Naive thymus-derived CD4-positive, alpha-beta T cell (primary cell): ENCODE results near the gene DGKI. TPM values are rescaled to one million over a fixed set of nuclear protein-coding genes. Genes with fewer than 3 reads are reported as not detected.

Experiments
- ATAC-seq: fragments of 150-1000 bp; cut with Tn5 transposase; 2 replicates; pipeline ENCODE4 v1.10.0; 2021; ENCODE audit warnings: mild to moderate bottlenecking, moderate library complexity
- CTCF ChIA-PET: fragments of 350-600 bp; sonication (Branson Sonifier 250); formaldehyde crosslinking; loops from one replicate; lab custom pipeline; 2021; ENCODE audit warnings: antibody characterized with exemption; lab: Charles Lee
- POLR2A ChIA-PET: fragments of 350-600 bp; sonication (Branson Sonifier 250); formaldehyde crosslinking; loops from one replicate; lab custom pipeline; 2021; ENCODE audit warnings: antibody characterized with exemption, inconsistent platforms; lab: Charles Lee
- DNase-seq, 9 donors: peaks; one replicate each; pipeline versions ENCODE4 v3.0.0 to v3.0.0-alpha.2; 2020 to 2022; ENCODE audit warnings: mixed read lengths in 1 of 9
- H3K27ac ChIP-seq: one replicate; pipeline ENCODE4 v1.7.0; 2013; ENCODE audit warnings: mild to moderate bottlenecking, low read depth, low read length, moderate library complexity
- H3K27me3 ChIP-seq, 2 donors: one replicate each; pipeline ENCODE4 v1.7.0; 2013; ENCODE audit warnings: low read length in 2 of 2, mild to moderate bottlenecking in 2 of 2, moderate library complexity in 2 of 2; ENCODE audit not compliant: control insufficient read depth in 2 of 2, insufficient read depth in 2 of 2
- H3K36me3 ChIP-seq, 3 experiments: 1 replicate in 2 of 3; 2 replicates in 1 of 3; pipeline ENCODE4 v1.7.0; 2013; ENCODE audit warnings: low read length in 3 of 3, mild to moderate bottlenecking in 3 of 3, moderate library complexity in 1 of 3; ENCODE audit not compliant: insufficient read depth in 3 of 3, control insufficient read depth in 2 of 3
- H3K4me1 ChIP-seq, 2 donors: one replicate each; pipeline ENCODE4 v1.7.0; 2013; ENCODE audit warnings: low read length in 2 of 2, mild to moderate bottlenecking in 2 of 2, moderate library complexity in 1 of 2; ENCODE audit not compliant: control insufficient read depth in 2 of 2, insufficient read depth in 2 of 2
- H3K4me3 ChIP-seq: 2 replicates; pipeline ENCODE4 v1.7.0; 2013; ENCODE audit warnings: mild to moderate bottlenecking, low read length
- H3K9me3 ChIP-seq, 3 experiments: 1 replicate in 2 of 3; 2 replicates in 1 of 3; pipeline ENCODE4 v1.7.0; 2013; ENCODE audit warnings: low read length in 3 of 3; ENCODE audit not compliant: control insufficient read depth in 2 of 3
- H3K27ac Mint-ChIP-seq, 9 donors: one replicate each; pipeline ENCODE4 v1.8.0; 2020 to 2022; ENCODE audit warnings: mixed read lengths in 9 of 9, mild to moderate bottlenecking in 8 of 9, moderate library complexity in 5 of 9, inconsistent platforms in 2 of 9
- H3K27me3 Mint-ChIP-seq, 5 donors: one replicate each; pipeline ENCODE4 v1.8.0; 2021 to 2022; ENCODE audit warnings: mixed read lengths in 5 of 5, mild to moderate bottlenecking in 1 of 5
- H3K36me3 Mint-ChIP-seq, 5 donors: one replicate each; pipeline ENCODE4 v1.8.0; 2020 to 2022; ENCODE audit warnings: mixed read lengths in 5 of 5, mild to moderate bottlenecking in 3 of 5, inconsistent platforms in 1 of 5
- H3K4me1 Mint-ChIP-seq, 7 donors: one replicate each; pipeline ENCODE4 v1.8.0; 2020 to 2022; ENCODE audit warnings: mixed read lengths in 7 of 7, mild to moderate bottlenecking in 3 of 7, inconsistent platforms in 1 of 7
- H3K4me3 Mint-ChIP-seq, 10 donors: one replicate each; pipeline ENCODE4 v1.8.0; 2020 to 2022; ENCODE audit warnings: mild to moderate bottlenecking in 10 of 10, mixed read lengths in 10 of 10, moderate library complexity in 6 of 10, inconsistent platforms in 2 of 10
- H3K9me3 Mint-ChIP-seq, 11 donors: one replicate each; pipeline ENCODE4 v1.8.0; 2020 to 2022; ENCODE audit warnings: mixed read lengths in 11 of 11, mild to moderate bottlenecking in 4 of 11, inconsistent platforms in 1 of 11, moderate library complexity in 1 of 11
- intact Hi-C, 2 donors: fragments of 100-400 bp; cut with micrococcal nuclease; formaldehyde crosslinking; loops; one replicate each; pipeline ENCODE4 v1.15.1; 2023
- polyA plus RNA-seq, 2 donors: library from polyadenylated mRNA; unstranded; fragments of 300-500 nt; fragmentation: Illumina TruSeq; gene quantifications; one replicate each; pipeline ENCODE4 v1.2.3, GENCODE V29; 2021
- total RNA-seq, 6 experiments: library from RNA in 5 of 6; stranded (reverse) in 5 of 6; gene quantifications; 1 replicate in 5 of 6; 2 replicates in 1 of 6; pipeline ENCODE4 v1.2.3 and lab custom pipeline; 2021 to 2026

The DGKI gene
- total and polyA plus RNA-seq, 7 experiments from 2014 or later = 1.3 TPM; not detected in 6

GRCh38 chr7:137789215-137789882 lies 57.4 kb downstream of the DGKI start:
- Mint-ChIP-seq H3K9me3 (peaks cover 0 to 37% (median 6%) of the 10 kb centered on the region in 11 donors), H3K4me3 (no peak overlapping the region), H3K4me1 (no peaks in the 10 kb centered on the region), H3K36me3 (peaks cover 0 to 3% (median 0%) of the 10 kb centered on the region in 5 donors), H3K27ac (no peak overlapping the region), H3K27me3 (peaks cover 4 to 52% (median 36%) of the 10 kb centered on the region in 5 donors)
- Histone ChIP-seq H3K36me3 (no peaks in the 10 kb centered on the region), H3K9me3 (no peaks in the 10 kb centered on the region), H3K27ac (no peak overlapping the region), H3K27me3 (no peaks in the 10 kb centered on the region), H3K4me1 (no peaks in the 10 kb centered on the region), H3K4me3 (no peak overlapping the region)
- no peak for ATAC-seq
- ChIA-PET POLR2A (no interaction called here), CTCF (no interaction called here)
- intact Hi-C loops = no loop called here
- no peak for DNase-seq

GRCh38 chr7:137787301-137787976 lies 59.3 kb downstream of the DGKI start:
- ChIA-PET POLR2A (no interaction called here), CTCF (no interaction called here)
- Histone ChIP-seq H3K27ac (no peak overlapping the region), H3K27me3 (no peaks in the 10 kb centered on the region), H3K4me1 (no peaks in the 10 kb centered on the region), H3K4me3 (no peak overlapping the region), H3K36me3 (no peaks in the 10 kb centered on the region), H3K9me3 (no peaks in the 10 kb centered on the region)
- DNase-seq (no peak), ATAC-seq (no peak)
- Mint-ChIP-seq H3K4me3 (no peak overlapping the region), H3K36me3 (no peaks in the 10 kb centered on the region), H3K27me3 (peaks cover 6 to 43% (median 38%) of the 10 kb centered on the region in 5 donors), H3K27ac (no peak overlapping the region), H3K9me3 (peaks cover 0 to 30% (median 9%) of the 10 kb centered on the region in 11 donors), H3K4me1 (no peaks in the 10 kb centered on the region)
- intact Hi-C loops = no loop called here

- Mint-ChIP-seq H3K27ac (no peak overlapping the region), H3K9me3 (peaks cover 0 to 14% (median 1%) of the 10 kb centered on the region in 11 donors), H3K4me1 (peaks cover 0 to under 1% (median 0%) of the 10 kb centered on the region in 7 donors), H3K36me3 (no peaks in the 10 kb centered on the region), H3K27me3 (peaks cover 18 to 54% (median 51%) of the 10 kb centered on the region in 5 donors), H3K4me3 (no peak overlapping the region)
- POLR2A ChIA-PET = no interaction called here
- Histone ChIP-seq H3K4me3 (no peak overlapping the region), H3K27ac (no peak overlapping the region), H3K4me1 (no peaks in the 10 kb centered on the region), H3K9me3 (no peaks in the 10 kb centered on the region), H3K36me3 (no peaks in the 10 kb centered on the region), H3K27me3 (no peaks in the 10 kb centered on the region)
- ATAC-seq (no peak), DNase-seq (no peak)
- intact Hi-C loops = no loop called here
- CTCF ChIA-PET = no interaction called here
Observed at GRCh38 chr7:137778511-137778910, 68.3 kb downstream of the DGKI start.

- POLR2A ChIA-PET = no interaction called here
- CTCF ChIA-PET = no interaction called here
Observed at GRCh38 chr7:137774793-137775201, 72.0 kb downstream of the DGKI start.

GRCh38 chr7:137772748-137773147 lies 74.0 kb downstream of the DGKI start:
- Mint-ChIP-seq H3K36me3 (peaks cover 0 to 2% (median 0%) of the 10 kb centered on the region in 5 donors), H3K27me3 (peaks cover 2 to 21% (median 12%) of the 10 kb centered on the region in 5 donors), H3K4me3 (no peak overlapping the region), H3K9me3 (peaks cover 0 to 6% (median 0%) of the 10 kb centered on the region in 11 donors), H3K4me1 (peaks cover 0 to 3% (median 0%) of the 10 kb centered on the region in 7 donors), H3K27ac (no peak overlapping the region)
- ChIA-PET POLR2A (no interaction called here), CTCF (no interaction called here)
- ATAC-seq (no peak), DNase-seq (no peak)
- Histone ChIP-seq H3K27ac (no peak overlapping the region), H3K4me3 (no peak overlapping the region), H3K36me3 (no peaks in the 10 kb centered on the region), H3K9me3 (no peaks in the 10 kb centered on the region), H3K27me3 (no peaks in the 10 kb centered on the region), H3K4me1 (no peaks in the 10 kb centered on the region)
- intact Hi-C loops = no loop called here

More at GRCh38 chr7:137774793-137775201, 72.0 kb downstream of the DGKI start:
- peaks cover 0 to 3% (median 0%) of the 10 kb centered on the region in 7 donors for H3K4me1 Mint-ChIP-seq
- no peaks in the 10 kb centered on the region for H3K36me3 ChIP-seq
- intact Hi-C loops = no loop called here
- no peak overlapping the region for H3K4me3 ChIP-seq
- no peak overlapping the region for H3K27ac ChIP-seq
- peaks cover 7 to 29% (median 22%) of the 10 kb centered on the region in 5 donors for H3K27me3 Mint-ChIP-seq
- H3K4me3 Mint-ChIP-seq = no peak overlapping the region
- DNase-seq (no peak), ATAC-seq (no peak)
- no peaks in the 10 kb centered on the region for H3K9me3 ChIP-seq
- H3K4me1 ChIP-seq = no peaks in the 10 kb centered on the region
- H3K27me3 ChIP-seq = no peaks in the 10 kb centered on the region
- H3K27ac Mint-ChIP-seq = peak overlapping the region in 1 of 9 donors; percentile 52
- peaks cover 0 to 2% (median 0%) of the 10 kb centered on the region in 11 donors for H3K9me3 Mint-ChIP-seq
- peaks cover 0 to 2% (median 0%) of the 10 kb centered on the region in 5 donors for H3K36me3 Mint-ChIP-seq

- H3K36me3 ChIP-seq = no peaks in the 10 kb centered on the region
- no peaks in the 10 kb centered on the region for H3K27me3 ChIP-seq
- H3K4me3 Mint-ChIP-seq = no peak overlapping the region
- H3K27ac ChIP-seq = no peak overlapping the region
- ATAC-seq (no peak), DNase-seq (no peak)
- H3K4me1 ChIP-seq = no peaks in the 10 kb centered on the region
- peaks cover 0 to 6% (median 0%) of the 10 kb centered on the region in 11 donors for H3K9me3 Mint-ChIP-seq
- peaks cover 0 to 3% (median 0%) of the 10 kb centered on the region in 7 donors for H3K4me1 Mint-ChIP-seq
- no peak overlapping the region for H3K4me3 ChIP-seq
- peaks cover 2 to 25% (median 12%) of the 10 kb centered on the region in 5 donors for H3K27me3 Mint-ChIP-seq
- intact Hi-C loops = no loop called here
- no peak overlapping the region for H3K27ac Mint-ChIP-seq
- POLR2A ChIA-PET = no interaction called here
- H3K36me3 Mint-ChIP-seq = peaks cover 0 to 2% (median 0%) of the 10 kb centered on the region in 5 donors
- H3K9me3 ChIP-seq = no peaks in the 10 kb centered on the region
- CTCF ChIA-PET = no interaction called here
Observed at GRCh38 chr7:137772316-137772715, 74.5 kb downstream of the DGKI start.
